ENCODE measurements around the gene CNTROB. TPM values are rescaled to one million over a fixed set of nuclear protein-coding genes. Genes with fewer than 3 reads are reported as not detected.

CNTROB gene
- total RNA-seq, 1 experiment from 2014 or later = 39.7 TPM

DNA sequence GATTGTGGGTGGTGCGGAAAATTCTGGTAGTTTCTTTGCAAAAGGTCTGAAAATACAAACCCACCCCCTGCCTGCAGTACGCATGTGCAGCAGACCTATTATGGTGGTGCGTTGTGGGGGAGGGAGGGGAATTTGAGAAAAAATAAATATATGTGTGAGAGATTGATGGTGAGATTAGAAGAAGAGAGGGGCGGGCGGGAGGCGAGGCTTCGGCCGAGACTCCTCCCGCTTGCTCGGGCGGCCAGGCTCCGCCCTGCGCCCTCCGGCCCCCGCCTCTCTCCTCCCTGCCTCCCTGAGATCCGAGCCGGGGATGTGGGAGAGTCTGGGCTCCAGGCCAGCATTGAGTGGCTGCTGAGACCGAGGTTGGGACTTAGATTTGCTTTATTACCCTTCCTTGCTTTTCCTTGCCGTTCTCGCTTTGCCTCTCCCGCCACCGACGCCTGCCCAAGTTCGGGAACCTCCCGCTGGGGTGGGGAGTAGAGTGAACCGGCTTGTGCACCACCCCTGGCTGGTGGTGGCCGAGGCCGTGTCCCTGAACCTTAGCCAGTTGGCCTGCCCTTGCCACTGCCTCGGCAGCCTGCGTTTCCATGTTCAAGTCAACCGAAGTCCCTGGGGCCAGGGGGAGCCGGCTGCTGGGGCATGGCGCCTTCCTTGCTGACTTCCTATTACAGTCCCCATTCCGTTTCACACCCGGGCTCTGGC lies 44.4 kb upstream of the CNTROB start:
- ATAC-seq (peak; percentile 87), DNase-seq (ENCODE audit: low spot score) (peak; percentile 79)
- TF ChIP-seq ELF4 (CRISPR knock-in tag; IDR thresholded peaks at IDR 0.05; ENCODE audit: low read depth) (no peak), ZNF281 (CRISPR knock-in tag; IDR thresholded peaks at IDR 0.05) (0 out of 2 replicates have a peak, but pooled peaks have one; percentile 21), ETV6 (CRISPR knock-in tag; IDR thresholded peaks at IDR 0.05) (0 out of 2 replicates have a peak, but pooled peaks have one; percentile 46), SP1 (CRISPR knock-in tag; conservative IDR thresholded peaks at IDR 0.05) (peak; percentile 51; the same call in 1 of the 2 replicates)
- TF ChIP-seq, protein P1, sequence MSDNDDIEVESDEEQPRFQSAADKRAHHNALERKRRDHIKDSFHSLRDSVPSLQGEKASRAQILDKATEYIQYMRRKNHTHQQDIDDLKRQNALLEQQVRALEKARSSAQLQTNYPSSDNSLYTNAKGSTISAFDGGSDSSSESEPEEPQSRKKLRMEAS (CRISPR knock-in tag; IDR thresholded peaks at IDR 0.05) = 0 out of 2 replicates have a peak, but pooled peaks have one; percentile 16
- ChIA-PET POLR2A (no interaction called here), CTCF (interaction anchor here (1.0 to 1.5 kb wide), 2 partner anchors 159 to 170 kb away, joined by 3 to 4 read pairs; no protein-coding TSS in a partner anchor)
- peaks cover 10% of the 10 kb centered on the region for H3K4me1 Mint-ChIP-seq
- H3K27me3 Mint-ChIP-seq (ENCODE audit: low read depth) = no peaks in the 10 kb centered on the region; the same call in 1 of the 2 replicates
- no peak overlapping the region for H3K4me3 Mint-ChIP-seq
- H3K27ac Mint-ChIP-seq = no peak overlapping the region
- H3K36me3 Mint-ChIP-seq = no peaks in the 10 kb centered on the region; the same call in 1 of the 2 replicates
- no peaks in the 10 kb centered on the region for H3K9me3 Mint-ChIP-seq

- H3K27ac Mint-ChIP-seq = no peak within 1 kb of the TSS
- no peak within 1 kb of the TSS for H3K4me3 Mint-ChIP-seq
- peaks cover 10% of the 10 kb centered on the region for H3K4me1 Mint-ChIP-seq
- TF ChIP-seq ZBTB21 (CRISPR knock-in tag; IDR thresholded peaks at IDR 0.05; ENCODE audit: borderline replicate concordance) = no peak
- TF ChIP-seq FOXJ3 (CRISPR knock-in tag; IDR thresholded peaks at IDR 0.05; ENCODE audit: borderline replicate concordance) = no peak
- TF ChIP-seq, protein P2, sequence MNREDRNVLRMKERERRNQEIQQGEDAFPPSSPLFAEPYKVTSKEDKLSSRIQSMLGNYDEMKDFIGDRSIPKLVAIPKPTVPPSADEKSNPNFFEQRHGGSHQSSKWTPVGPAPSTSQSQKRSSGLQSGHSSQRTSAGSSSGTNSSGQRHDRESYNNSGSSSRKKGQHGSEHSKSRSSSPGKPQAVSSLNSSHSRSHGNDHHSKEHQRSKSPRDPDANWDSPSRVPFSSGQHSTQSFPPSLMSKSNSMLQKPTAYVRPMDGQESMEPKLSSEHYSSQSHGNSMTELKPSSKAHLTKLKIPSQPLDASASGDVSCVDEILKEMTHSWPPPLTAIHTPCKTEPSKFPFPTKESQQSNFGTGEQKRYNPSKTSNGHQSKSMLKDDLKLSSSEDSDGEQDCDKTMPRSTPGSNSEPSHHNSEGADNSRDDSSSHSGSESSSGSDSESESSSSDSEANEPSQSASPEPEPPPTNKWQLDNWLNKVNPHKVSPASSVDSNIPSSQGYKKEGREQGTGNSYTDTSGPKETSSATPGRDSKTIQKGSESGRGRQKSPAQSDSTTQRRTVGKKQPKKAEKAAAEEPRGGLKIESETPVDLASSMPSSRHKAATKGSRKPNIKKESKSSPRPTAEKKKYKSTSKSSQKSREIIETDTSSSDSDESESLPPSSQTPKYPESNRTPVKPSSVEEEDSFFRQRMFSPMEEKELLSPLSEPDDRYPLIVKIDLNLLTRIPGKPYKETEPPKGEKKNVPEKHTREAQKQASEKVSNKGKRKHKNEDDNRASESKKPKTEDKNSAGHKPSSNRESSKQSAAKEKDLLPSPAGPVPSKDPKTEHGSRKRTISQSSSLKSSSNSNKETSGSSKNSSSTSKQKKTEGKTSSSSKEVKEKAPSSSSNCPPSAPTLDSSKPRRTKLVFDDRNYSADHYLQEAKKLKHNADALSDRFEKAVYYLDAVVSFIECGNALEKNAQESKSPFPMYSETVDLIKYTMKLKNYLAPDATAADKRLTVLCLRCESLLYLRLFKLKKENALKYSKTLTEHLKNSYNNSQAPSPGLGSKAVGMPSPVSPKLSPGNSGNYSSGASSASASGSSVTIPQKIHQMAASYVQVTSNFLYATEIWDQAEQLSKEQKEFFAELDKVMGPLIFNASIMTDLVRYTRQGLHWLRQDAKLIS (CRISPR knock-in tag; IDR thresholded peaks at IDR 0.05; ENCODE audit: borderline replicate concordance) = no peak
- TF ChIP-seq, protein P1 (CRISPR knock-in tag; IDR thresholded peaks at IDR 0.05) = 0 out of 2 replicates have a peak, but pooled peaks have one; percentile 2
- TF ChIP-seq RELA (CRISPR knock-in tag; IDR thresholded peaks at IDR 0.05; ENCODE audit: borderline replicate concordance) = no peak
- no peak for TF ChIP-seq ZNF423 (CRISPR knock-in tag; IDR thresholded peaks at IDR 0.05)
- ATAC-seq (peak; percentile 5; the same call in 1 of the 2 replicates), DNase-seq (ENCODE audit: low spot score) (no peak)
- ChIA-PET POLR2A (interaction anchor here (0.5 kb wide), 1 partner anchor 24 kb away, joined by 4 read pairs; no protein-coding TSS in a partner anchor), CTCF (interaction anchor here (1.0 to 1.5 kb wide), 3 partner anchors 31 to 170 kb away, joined by 3 to 4 read pairs (median 3); partner anchors contain the start of gene NAA38)
- H3K27me3 Mint-ChIP-seq (ENCODE audit: low read depth) = no peaks in the 10 kb centered on the region; the same call in 1 of the 2 replicates
- no peaks in the 10 kb centered on the region; the same call in 1 of the 2 replicates for H3K36me3 Mint-ChIP-seq
- H3K9me3 Mint-ChIP-seq = no peaks in the 10 kb centered on the region
Observed at GRCh38 chr17:7888184-7888920, 43.7 kb upstream of the CNTROB start, which contains the start of gene CHD3. TSS of gene CHD3 (plus strand) at chr17:7888789. CDS start at chr17:7889001, 212 bp downstream.
